ENCODE results near the gene ISCU. TPM values are rescaled to one million over a fixed set of nuclear protein-coding genes. Genes with fewer than 3 reads are reported as not detected.

The ISCU gene
- total and polyA plus RNA-seq, 8 donors, result 78.0 to 147 (median 84.6) TPM

DNA sequence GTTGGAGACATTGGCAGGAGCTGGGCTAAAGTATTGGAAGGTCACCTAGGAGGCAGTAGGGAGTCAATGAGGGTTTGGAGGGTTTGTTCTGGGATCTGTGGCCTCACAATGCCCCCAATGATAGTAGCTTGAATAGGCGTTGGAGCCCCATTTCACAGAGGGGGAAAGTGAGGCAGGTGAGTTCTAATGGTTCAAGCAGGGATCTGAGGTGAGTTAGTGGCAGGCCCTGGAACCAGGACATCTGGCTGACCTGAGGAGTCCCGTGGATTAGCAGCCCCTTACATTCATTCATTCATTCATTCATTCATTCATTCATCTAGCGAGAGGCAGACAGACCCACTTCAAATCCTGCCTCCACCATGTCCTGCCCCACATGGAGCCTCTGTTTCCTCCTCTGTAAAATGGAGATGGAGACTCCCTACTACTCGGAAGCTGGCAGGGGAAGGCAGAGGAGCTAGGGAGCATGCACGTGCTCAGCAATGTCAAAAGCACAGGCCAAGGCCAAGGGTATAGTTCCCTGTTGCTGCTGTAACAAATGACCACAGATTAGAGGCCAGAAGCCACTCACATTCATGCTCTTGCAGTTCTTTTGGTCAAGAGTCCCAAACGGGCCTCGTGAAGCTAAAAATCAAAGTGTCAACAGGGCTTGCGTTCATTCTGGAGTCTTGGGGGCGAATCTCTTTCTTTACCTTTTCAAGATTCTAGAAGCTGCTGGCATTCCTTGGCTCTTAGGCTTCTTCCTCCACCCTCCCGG is 37.7 kb downstream of the ISCU start:
- no peak overlapping the region for H3K27ac ChIP-seq
- no peaks in the 10 kb centered on the region for H3K36me3 ChIP-seq
- no peaks in the 10 kb centered on the region for H3K4me1 ChIP-seq
- no peak for ATAC-seq
- no peaks in the 10 kb centered on the region for H3K9me3 ChIP-seq
- H3K27me3 ChIP-seq, result peaks cover 0 to 3% of the 10 kb centered on the region in 2 donors
- TF ChIP-seq, protein P1, sequence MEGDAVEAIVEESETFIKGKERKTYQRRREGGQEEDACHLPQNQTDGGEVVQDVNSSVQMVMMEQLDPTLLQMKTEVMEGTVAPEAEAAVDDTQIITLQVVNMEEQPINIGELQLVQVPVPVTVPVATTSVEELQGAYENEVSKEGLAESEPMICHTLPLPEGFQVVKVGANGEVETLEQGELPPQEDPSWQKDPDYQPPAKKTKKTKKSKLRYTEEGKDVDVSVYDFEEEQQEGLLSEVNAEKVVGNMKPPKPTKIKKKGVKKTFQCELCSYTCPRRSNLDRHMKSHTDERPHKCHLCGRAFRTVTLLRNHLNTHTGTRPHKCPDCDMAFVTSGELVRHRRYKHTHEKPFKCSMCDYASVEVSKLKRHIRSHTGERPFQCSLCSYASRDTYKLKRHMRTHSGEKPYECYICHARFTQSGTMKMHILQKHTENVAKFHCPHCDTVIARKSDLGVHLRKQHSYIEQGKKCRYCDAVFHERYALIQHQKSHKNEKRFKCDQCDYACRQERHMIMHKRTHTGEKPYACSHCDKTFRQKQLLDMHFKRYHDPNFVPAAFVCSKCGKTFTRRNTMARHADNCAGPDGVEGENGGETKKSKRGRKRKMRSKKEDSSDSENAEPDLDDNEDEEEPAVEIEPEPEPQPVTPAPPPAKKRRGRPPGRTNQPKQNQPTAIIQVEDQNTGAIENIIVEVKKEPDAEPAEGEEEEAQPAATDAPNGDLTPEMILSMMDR (IDR thresholded peaks at IDR 0.05), result no peak
- intact Hi-C loops (cut with DNase I), result no loop called here
- H3K4me3 ChIP-seq, result no peak overlapping the region
- DNase-seq, result no peak

DNA sequence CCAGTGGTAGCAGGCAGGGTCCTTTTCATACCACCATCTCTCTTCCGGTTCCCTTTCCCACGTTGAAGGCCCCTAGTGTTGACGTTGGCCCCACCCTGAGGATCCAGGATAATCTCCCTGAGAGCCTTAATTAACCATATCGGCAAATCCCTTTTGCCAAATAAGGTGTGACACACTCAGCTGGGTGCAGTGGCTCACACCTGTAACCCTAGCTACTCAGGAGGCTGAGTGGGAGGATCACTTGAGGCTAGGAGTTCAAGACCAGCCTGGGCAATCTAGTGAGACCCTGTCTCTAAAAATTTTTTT is 38.3 kb downstream of the ISCU start:
- no peaks in the 10 kb centered on the region for H3K36me3 ChIP-seq
- peaks cover 0 to 3% of the 10 kb centered on the region in 2 donors for H3K27me3 ChIP-seq
- H3K27ac ChIP-seq, result no peak overlapping the region
- H3K4me3 ChIP-seq, result no peak overlapping the region
- no peaks in the 10 kb centered on the region for H3K9me3 ChIP-seq
- intact Hi-C loops (cut with DNase I), result no loop called here
- TF ChIP-seq, protein P1 (IDR thresholded peaks at IDR 0.05), result no peak
- ATAC-seq (no peak), DNase-seq (no peak)
- no peaks in the 10 kb centered on the region for H3K4me1 ChIP-seq

DNA sequence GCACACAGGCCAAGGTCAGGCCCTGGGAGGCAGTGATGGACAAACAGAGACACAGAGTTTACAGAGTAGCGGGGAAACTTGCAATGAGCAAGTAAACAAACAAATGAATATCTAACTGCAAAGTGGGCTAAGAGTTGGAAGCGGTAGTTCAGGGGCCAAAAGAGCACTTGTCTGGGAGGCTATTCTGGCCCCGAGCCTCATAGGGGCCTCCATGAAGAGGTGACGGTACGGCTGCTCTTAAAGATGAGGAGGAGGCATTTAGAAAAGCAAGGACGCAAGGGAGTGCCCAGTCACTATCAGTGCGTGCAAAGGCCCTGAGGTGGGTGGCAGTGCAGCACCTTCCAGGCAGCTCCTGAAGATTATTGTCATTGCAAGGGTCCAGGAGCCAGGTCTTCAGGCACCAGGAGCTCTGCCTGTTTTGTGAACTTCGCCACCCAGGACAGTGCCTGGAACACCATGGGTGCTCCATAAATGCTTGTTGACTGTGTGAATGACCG is 39.9 kb downstream of the ISCU start:
- TF ChIP-seq, protein P1 (IDR thresholded peaks at IDR 0.05), result no peak

DNA sequence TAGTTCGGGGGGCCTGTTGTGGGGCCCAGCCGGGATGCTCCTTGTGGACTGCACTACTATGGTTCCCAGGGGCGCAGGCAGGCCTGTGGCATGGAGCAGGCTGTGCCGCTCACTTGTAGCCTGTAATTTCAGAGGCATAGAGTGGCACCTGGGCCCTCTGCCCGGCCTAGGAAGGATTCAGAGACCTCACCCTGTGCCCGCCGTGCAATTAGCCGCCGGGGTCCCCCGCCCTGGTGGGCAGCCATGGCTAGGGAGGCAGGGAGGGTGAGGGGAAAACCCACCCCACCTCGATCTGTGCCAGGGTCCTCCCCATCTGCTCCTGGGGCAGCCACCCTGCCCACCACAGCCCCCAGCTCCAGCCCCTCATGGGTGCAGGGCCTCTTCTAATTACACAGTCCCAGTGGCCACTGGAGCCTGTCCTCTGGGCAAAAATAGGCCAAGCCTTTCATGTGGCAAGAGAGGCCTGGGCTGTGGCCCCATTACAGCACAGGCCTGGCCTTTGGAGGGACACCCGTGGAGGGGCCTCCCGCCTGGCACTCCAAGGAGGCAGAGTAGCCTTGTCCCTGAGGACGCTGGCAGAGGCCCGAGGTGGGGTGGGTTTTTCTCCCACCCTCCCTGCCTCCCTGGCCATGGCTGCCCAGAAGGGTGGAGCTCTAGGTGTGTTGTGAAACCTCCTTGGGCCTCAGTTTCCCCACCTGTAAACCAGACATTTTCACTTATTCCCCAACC is 40.7 kb downstream of the ISCU start:
- TF ChIP-seq, protein P1 (IDR thresholded peaks at IDR 0.05), result no peak
- ATAC-seq (no peak), DNase-seq (no peak)
- Histone ChIP-seq H3K4me1 (no peaks in the 10 kb centered on the region), H3K36me3 (no peaks in the 10 kb centered on the region), H3K27ac (no peak overlapping the region), H3K9me3 (no peaks in the 10 kb centered on the region), H3K4me3 (no peak overlapping the region), H3K27me3 (peaks cover 0 to 4% of the 10 kb centered on the region in 2 donors)
- intact Hi-C loops (cut with DNase I), result no loop called here

More for the DNA sequence above, 39.9 kb downstream of the ISCU start:
- H3K27me3 ChIP-seq, result no peaks in the 10 kb centered on the region
- H3K27ac ChIP-seq, result no peak overlapping the region
- ATAC-seq, result no peak
- no peak for DNase-seq
- H3K4me1 ChIP-seq, result no peaks in the 10 kb centered on the region
- no peak overlapping the region for H3K4me3 ChIP-seq
- intact Hi-C loops (cut with DNase I), result no loop called here
- no peaks in the 10 kb centered on the region for H3K36me3 ChIP-seq
- H3K9me3 ChIP-seq, result no peaks in the 10 kb centered on the region

DNA sequence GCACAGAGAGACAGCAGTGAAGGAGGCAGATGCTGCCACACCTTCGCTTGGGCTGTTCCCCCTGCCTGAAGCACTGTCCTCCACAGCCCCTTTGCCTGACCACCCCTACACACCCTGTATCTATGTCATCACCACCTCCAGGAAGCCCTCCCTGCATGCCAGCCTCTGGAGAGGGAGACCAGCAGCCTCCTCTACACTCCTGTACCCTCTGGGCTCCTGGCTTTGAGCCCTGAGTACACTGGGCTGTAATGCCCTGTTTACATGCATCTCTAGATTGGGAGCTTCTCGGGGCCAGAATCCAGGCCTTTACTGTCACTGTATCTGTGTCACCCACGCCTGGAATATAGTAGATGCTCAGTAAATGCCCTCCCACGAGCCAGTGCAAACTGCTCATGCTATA is 41.3 kb downstream of the ISCU start:
- no peaks in the 10 kb centered on the region for H3K4me1 ChIP-seq
- ATAC-seq, result no peak
- no peak overlapping the region for H3K27ac ChIP-seq
- no peaks in the 10 kb centered on the region for H3K36me3 ChIP-seq
- intact Hi-C loops (cut with DNase I), result no loop called here
- TF ChIP-seq, protein P1 (IDR thresholded peaks at IDR 0.05), result no peak
- peaks cover 0 to 4% of the 10 kb centered on the region in 2 donors for H3K27me3 ChIP-seq
- no peak for DNase-seq
- no peaks in the 10 kb centered on the region for H3K9me3 ChIP-seq
- H3K4me3 ChIP-seq, result no peak overlapping the region

Data from left lung (tissue), 10 donors.